GM18520 (cell line): ENCODE measurements around the gene NIPSNAP3A.
"Not testable (repeated sequence)": the region's sequence is repeated elsewhere in the genome, so short reads cannot be mapped to it uniquely, and the experiment has no call there.

ENCODE experiments used
- ATAC-seq: cut with Tn5 transposase; IDR thresholded peaks from one replicate; pipeline ENCODE4 v1.9.1; 2021; ENCODE audit not compliant: unreplicated experiment

NIPSNAP3A gene

GRCh38 chr9:104747565-104748358, at the start of gene NIPSNAP3A:
Gene NIPSNAP3A, plus strand, starts transcription at chr9:104747683. Its CDS starts 110 bp downstream, at chr9:104747793.
- peak; percentile 70 for ATAC-seq

GRCh38 chr9:104700306-104700705, 47.2 kb upstream of the NIPSNAP3A start:
- no peak for ATAC-seq

GRCh38 chr9:104708737-104709136, 38.7 kb upstream of the NIPSNAP3A start:
- not testable (repeated sequence) for ATAC-seq

GRCh38 chr9:104711604-104712003, 35.9 kb upstream of the NIPSNAP3A start:
- no peak for ATAC-seq

GRCh38 chr9:104725014-104725413, 22.5 kb upstream of the NIPSNAP3A start:
- ATAC-seq, result no peak

GRCh38 chr9:104738452-104738851, 9.0 kb upstream of the NIPSNAP3A start:
- ATAC-seq, result no peak

- ATAC-seq, result no peak
These were observed 6.9 kb upstream of the NIPSNAP3A start for GRCh38 chr9:104740621-104741020.

- ATAC-seq, result peak; percentile 45
These were observed 4.0 kb upstream of the NIPSNAP3A start for GRCh38 chr9:104743376-104743985.

GRCh38 chr9:104745852-104746251, 1.6 kb upstream of the NIPSNAP3A start:
- no peak for ATAC-seq

GRCh38 chr9:104746285-104746684, 1.2 kb upstream of the NIPSNAP3A start:
- ATAC-seq, result no peak

GRCh38 chr9:104746798-104747197, 685 bp upstream of the NIPSNAP3A start:
- ATAC-seq, result no peak

GRCh38 chr9:104747245-104747564, 278 bp upstream of the NIPSNAP3A start:
- no peak for ATAC-seq

GRCh38 chr9:104748359-104749031, 1.0 kb downstream of the NIPSNAP3A start:
- ATAC-seq, result no peak

- peak; percentile 19 for ATAC-seq
These were observed 2.8 kb downstream of the NIPSNAP3A start for GRCh38 chr9:104750185-104750767.

- no peak for ATAC-seq
These were observed 11.5 kb downstream of the NIPSNAP3A start for GRCh38 chr9:104758974-104759373.

GRCh38 chr9:104765138-104765537, 17.7 kb downstream of the NIPSNAP3A start:
- ATAC-seq, result peak; percentile 63

GRCh38 chr9:104766025-104766424, 18.5 kb downstream of the NIPSNAP3A start:
- no peak for ATAC-seq

GRCh38 chr9:104767507-104767906, 20.0 kb downstream of the NIPSNAP3A start:
- ATAC-seq, result no peak

- ATAC-seq, result not testable (repeated sequence)
These were observed 21.5 kb downstream of the NIPSNAP3A start for GRCh38 chr9:104769029-104769428.

GRCh38 chr9:104769655-104770054, 22.2 kb downstream of the NIPSNAP3A start:
- ATAC-seq, result no peak

- ATAC-seq, result no peak
These were observed 25.4 kb downstream of the NIPSNAP3A start for GRCh38 chr9:104772714-104773510.
